GM12892 (cell line): ENCODE results near the gene SLC13A4.

Experiments used
- POLR2A ChIP-seq: IDR thresholded peaks from 2 replicates; pipeline ENCODE4 v1.6.1; 2011; ENCODE audit warnings: low read depth, low read length, control low read depth
- POLR2AphosphoS5 ChIP-seq: IDR thresholded peaks from 2 replicates; pipeline ENCODE4 v1.6.1; 2011; ENCODE audit warnings: low read depth, low read length, control low read depth

- no peak for TF ChIP-seq POLR2AphosphoS5
- no peak for TF ChIP-seq POLR2A
Measured at GRCh38 chr7:135712796-135713195, 15.2 kb downstream of the SLC13A4 start.
